OCI-LY7 (cell line): ENCODE results near the gene MOB3B. TPM values are rescaled to one million over a fixed set of nuclear protein-coding genes. Genes with fewer than 3 reads are reported as not detected.

Experiments used
- BruUV-seq: library from RNA; stranded (reverse); fragments of 400-500 nt; replicated peaks from 2 replicates; lab custom pipeline; 2021; lab: Mats Ljungman, UMichigan
- CTCF ChIA-PET: fragments of 300-600 bp; sonication (Branson Sonifier 250); formaldehyde crosslinking; loops from one replicate; lab custom pipeline; 2022; ENCODE audit warnings: antibody characterized with exemption; ENCODE audit not compliant: unreplicated experiment; lab: Charles Lee
- POLR2A ChIA-PET: fragments of 300-600 bp; sonication (Branson Sonifier 250); formaldehyde crosslinking; loops from one replicate; lab custom pipeline; 2022; ENCODE audit warnings: antibody characterized with exemption; lab: Charles Lee
- DNase-seq: peaks from one replicate; pipeline ENCODE4 v3.0.0-alpha.2; 2015; ENCODE audit warnings: low spot score
- H2AFZ ChIP-seq: fragments of 200-600 bp; sonication (generic), shearing (Covaris generic); 2 replicates; pipeline ENCODE4 v1.6.1; 2014; ENCODE audit warnings: mild to moderate bottlenecking, antibody characterized with exemption, low read length, moderate library complexity
- H3K27ac ChIP-seq: fragments of 200-600 bp; sonication (generic); 2 replicates; pipeline ENCODE4 v1.5.1; 2014; ENCODE audit warnings: mixed run types, low read depth, mild to moderate bottlenecking, moderate library complexity, low read length, inconsistent platforms; ENCODE audit not compliant: poor library complexity, severe bottlenecking
- H3K36me3 ChIP-seq: fragments of 200-600 bp; sonication (generic); 2 replicates; pipeline ENCODE4 v1.6.1; 2014; ENCODE audit warnings: mild to moderate bottlenecking, antibody characterized with exemption, low read length, moderate library complexity, mixed read lengths; ENCODE audit not compliant: insufficient read depth
- H3K4me1 ChIP-seq: fragments of 200-600 bp; sonication (generic); 2 replicates; pipeline ENCODE4 v1.5.1; 2014; ENCODE audit warnings: mild to moderate bottlenecking, low read length; ENCODE audit not compliant: insufficient read depth, poor library complexity, severe bottlenecking
- H3K4me2 ChIP-seq: fragments of 200-600 bp; sonication (generic); 2 replicates; pipeline ENCODE4 v1.6.1; 2014; ENCODE audit warnings: mild to moderate bottlenecking, low read length
- H3K4me3 ChIP-seq: fragments of 200-600 bp; sonication (generic); 2 replicates; pipeline ENCODE4 v1.5.1; 2014; ENCODE audit warnings: mild to moderate bottlenecking, low read depth, low read length; ENCODE audit not compliant: poor library complexity, severe bottlenecking
- H3K79me2 ChIP-seq: fragments of 200-600 bp; sonication (generic); 2 replicates; pipeline ENCODE4 v1.6.1; 2016; ENCODE audit warnings: low read depth, mild to moderate bottlenecking, low read length, moderate library complexity, mixed read lengths; ENCODE audit not compliant: insufficient read depth
- H3K9me2 ChIP-seq: fragments of 200-600 bp; sonication (generic); 2 replicates; pipeline ENCODE4 v1.6.1; 2016; ENCODE audit warnings: mild to moderate bottlenecking, low read length, mixed read lengths; ENCODE audit not compliant: insufficient read depth
- H3K9me3 ChIP-seq: fragments of 200-600 bp; sonication (generic); 2 replicates; pipeline ENCODE4 v1.6.1; 2014; ENCODE audit warnings: mild to moderate bottlenecking, mixed run types, low read length, mixed read lengths
- H4K20me1 ChIP-seq: fragments of 200-600 bp; sonication (generic); 2 replicates; pipeline ENCODE4 v1.6.1; 2014; ENCODE audit warnings: mild to moderate bottlenecking, antibody characterized with exemption, low read length, moderate library complexity, mixed read lengths; ENCODE audit not compliant: insufficient read depth
- CTCF ChIP-seq: fragments of 200-600 bp; sonication (generic); conservative IDR thresholded peaks from 2 replicates; pipeline ENCODE4 v1.5.1; 2014; ENCODE audit warnings: mild to moderate bottlenecking, antibody characterized with exemption, low read length, moderate library complexity, mixed read lengths
- EZH2phosphoT487 ChIP-seq: fragments of 200-600 bp; sonication (generic); IDR thresholded peaks from 2 replicates; pipeline ENCODE4 v1.6.1; 2018; ENCODE audit warnings: low read depth, borderline replicate concordance, mild to moderate bottlenecking, mixed run types, antibody characterized with exemption, low read length, moderate library complexity, mixed read lengths
- intact Hi-C: fragments of 100-400 bp; cut with micrococcal nuclease; formaldehyde crosslinking; loops from one replicate; pipeline ENCODE4 v1.10.0; 2022; ENCODE audit not compliant: unreplicated experiment
- total RNA-seq, 2 experiments: library from RNA; depleted of rRNA in 1 of 2; stranded (reverse); fragments of >200 nt in 1 of 2; shearing (Covaris generic) in 1 of 2; gene quantifications; 2 replicates each; pipeline ENCODE4 v1.2.3, GENCODE V29; 2014 to 2022

Gene MOB3B
- total RNA-seq, 2 experiments from 2014 or later: 0.04 TPM; not detected in 1

- POLR2A ChIA-PET: no interaction called here
- BruUV-seq: no TSS peak
- CTCF ChIA-PET: no interaction called here
Observed at GRCh38 chr9:27340961-27341511, 188.6 kb downstream of the MOB3B start.

GRCh38 chr9:27340285-27340674, 189.3 kb downstream of the MOB3B start:
- no peak overlapping the region for H3K4me3 ChIP-seq
- H3K36me3 ChIP-seq: no peaks in the 10 kb centered on the region
- BruUV-seq: no TSS peak
- H3K4me2 ChIP-seq: no peak overlapping the region
- POLR2A ChIA-PET: no interaction called here
- no peak for TF ChIP-seq EZH2phosphoT487
- TF ChIP-seq CTCF: no peak
- no peak overlapping the region for H2AFZ ChIP-seq
- no peaks in the 10 kb centered on the region for H3K9me2 ChIP-seq
- H4K20me1 ChIP-seq: no peaks in the 10 kb centered on the region
- H3K9me3 ChIP-seq: no peaks in the 10 kb centered on the region
- H3K27ac ChIP-seq: no peak overlapping the region
- no peak for DNase-seq
- no peaks in the 10 kb centered on the region for H3K79me2 ChIP-seq
- H3K4me1 ChIP-seq: no peaks in the 10 kb centered on the region
- intact Hi-C loops: no loop called here
- CTCF ChIA-PET: no interaction called here

More at GRCh38 chr9:27340961-27341511, 188.6 kb downstream of the MOB3B start:
- no peak overlapping the region for H2AFZ ChIP-seq
- H3K4me3 ChIP-seq: no peak overlapping the region
- no peaks in the 10 kb centered on the region for H3K9me3 ChIP-seq
- intact Hi-C loops: no loop called here
- TF ChIP-seq CTCF (no peak), EZH2phosphoT487 (no peak)
- no peak for DNase-seq
- H3K4me1 ChIP-seq: no peaks in the 10 kb centered on the region
- H3K79me2 ChIP-seq: no peaks in the 10 kb centered on the region
- no peak overlapping the region for H3K27ac ChIP-seq
- H3K4me2 ChIP-seq: no peak overlapping the region
- H3K36me3 ChIP-seq: no peaks in the 10 kb centered on the region
- H3K9me2 ChIP-seq: no peaks in the 10 kb centered on the region
- H4K20me1 ChIP-seq: no peaks in the 10 kb centered on the region

- H3K9me3 ChIP-seq: no peaks in the 10 kb centered on the region
- no peaks in the 10 kb centered on the region for H4K20me1 ChIP-seq
- BruUV-seq: no TSS peak
- no peak for DNase-seq
- H3K36me3 ChIP-seq: no peaks in the 10 kb centered on the region
- H3K27ac ChIP-seq: no peak overlapping the region
- ChIA-PET CTCF (no interaction called here), POLR2A (no interaction called here)
- intact Hi-C loops: loop anchor here (10.0 kb wide), 3 partner anchors 85 to 385 kb away; no protein-coding TSS in a partner anchor
- H3K9me2 ChIP-seq: no peaks in the 10 kb centered on the region
- no peak overlapping the region for H3K4me3 ChIP-seq
- H2AFZ ChIP-seq: no peak overlapping the region
- no peaks in the 10 kb centered on the region for H3K79me2 ChIP-seq
- H3K4me2 ChIP-seq: no peak overlapping the region
- no peaks in the 10 kb centered on the region for H3K4me1 ChIP-seq
- no peak for TF ChIP-seq CTCF
- no peak for TF ChIP-seq EZH2phosphoT487
Observed at GRCh38 chr9:27339661-27340284, 189.8 kb downstream of the MOB3B start.
